HK-2 (cell line): ENCODE measurements around the gene GSG1L.
"Not testable (repeated sequence)": the region's sequence is repeated elsewhere in the genome, so short reads cannot be mapped to it uniquely, and the experiment has no call there.

ENCODE experiments used
- DNase-seq: peaks from one replicate; pipeline ENCODE4 v3.0.0-alpha.2; 2018; ENCODE audit not compliant: unreplicated experiment

The GSG1L gene

GRCh38 chr16:27980919-27981700, 82.4 kb downstream of the GSG1L start:
- no peak for DNase-seq

GRCh38 chr16:27980076-27980775, 83.3 kb downstream of the GSG1L start:
- DNase-seq: no peak

- DNase-seq: not testable (repeated sequence)
These were observed 83.8 kb downstream of the GSG1L start for GRCh38 chr16:27979668-27980067.

DNA sequence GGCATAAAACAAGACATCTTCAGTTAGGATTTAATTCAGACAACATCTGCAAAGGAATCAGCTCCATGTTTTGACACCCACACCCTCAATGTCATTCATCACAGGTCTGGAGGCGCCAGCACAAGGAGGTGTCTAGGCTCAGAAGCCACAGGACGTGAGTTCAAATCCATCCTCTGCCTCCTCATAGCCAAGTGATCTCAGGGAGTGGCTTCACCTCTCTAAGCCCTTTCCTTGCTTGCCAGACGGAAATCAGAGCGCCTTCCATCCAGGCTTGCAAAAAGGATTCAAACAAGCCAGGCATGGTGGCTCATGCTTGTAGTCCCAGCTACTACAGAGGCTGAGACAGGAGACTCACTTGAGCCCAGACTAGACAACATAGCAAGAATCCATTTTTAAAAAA, 84.6 kb downstream of the GSG1L start:
- DNase-seq: no peak

- no peak for DNase-seq
These were observed 85.5 kb downstream of the GSG1L start for GRCh38 chr16:27977966-27978365.

DNA sequence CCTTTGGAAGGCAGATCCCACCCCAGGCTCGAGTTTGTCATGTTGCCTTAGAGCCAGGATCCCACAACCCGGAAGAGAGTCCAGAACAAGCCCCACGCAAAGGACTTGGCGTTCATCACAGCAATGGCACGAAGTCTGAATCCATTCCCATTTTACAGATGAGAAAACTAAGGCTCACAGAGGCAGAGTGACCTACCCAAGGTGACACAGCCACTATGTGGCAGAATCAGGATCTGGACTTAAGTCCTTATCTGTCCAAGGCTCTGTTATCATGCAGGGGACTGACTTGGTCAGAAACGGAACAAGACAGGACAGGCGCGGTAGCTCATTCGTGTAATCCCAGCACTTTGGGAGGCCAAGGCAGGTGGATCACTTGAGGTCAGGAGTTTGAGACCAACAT, 86.5 kb downstream of the GSG1L start:
- DNase-seq: no peak

DNA sequence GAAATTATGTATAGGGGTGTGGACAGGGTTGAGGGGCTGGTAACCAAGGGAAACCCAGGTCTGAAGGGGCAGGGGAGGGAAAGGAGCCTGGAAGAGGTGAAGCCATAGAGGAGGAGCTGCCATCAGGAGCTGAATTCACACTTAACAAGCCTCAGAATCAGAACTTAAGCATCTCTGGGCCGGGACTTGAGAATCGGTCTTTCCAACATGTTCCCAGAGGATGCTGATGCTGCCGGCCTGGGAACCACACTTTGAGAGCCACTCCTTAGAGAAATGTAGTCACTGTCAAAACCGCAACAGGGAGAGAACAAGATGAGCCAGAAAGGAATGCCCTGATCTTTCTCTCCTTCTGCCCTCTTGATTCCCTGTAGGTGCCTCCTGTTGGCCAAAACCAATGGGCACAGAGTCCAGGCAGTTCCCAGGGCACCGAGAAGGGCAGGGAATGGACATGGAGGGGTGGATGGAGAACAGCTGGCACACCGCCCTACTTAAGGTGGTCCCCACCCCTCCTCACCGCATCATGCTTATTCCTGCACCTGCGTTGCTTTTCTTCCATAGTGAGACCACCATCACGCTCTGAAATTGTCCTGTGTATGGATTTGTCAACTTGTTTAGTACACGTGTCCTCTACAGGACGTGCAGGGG, 88.5 kb downstream of the GSG1L start:
- no peak for DNase-seq

GRCh38 chr16:27973678-27974077, 89.8 kb downstream of the GSG1L start:
- DNase-seq: no peak

GRCh38 chr16:27972500-27972899, 91.0 kb downstream of the GSG1L start:
- peak; percentile 19 for DNase-seq

DNA sequence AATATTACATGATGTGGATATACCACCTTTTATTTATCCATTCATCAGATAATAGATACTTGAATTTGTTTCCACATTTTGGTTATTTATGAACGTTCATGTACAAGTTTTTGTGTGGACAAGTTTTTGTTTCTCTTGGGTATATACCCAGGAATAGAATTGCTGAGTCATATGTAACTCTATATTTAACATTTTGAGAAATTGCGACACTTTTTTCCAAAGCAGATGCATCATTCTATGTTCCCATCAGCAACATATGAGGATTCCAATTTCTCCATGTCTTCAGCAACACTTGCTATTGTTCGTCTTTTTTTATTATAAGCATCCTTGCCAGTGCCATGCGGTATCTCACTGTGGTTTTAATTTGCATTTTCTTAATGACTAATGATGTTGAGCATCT, 93.9 kb downstream of the GSG1L start:
- no peak for DNase-seq

- no peak for DNase-seq
These were observed 96.3 kb downstream of the GSG1L start for GRCh38 chr16:27967169-27967568.

GRCh38 chr16:27966756-27967155, 96.8 kb downstream of the GSG1L start:
- no peak for DNase-seq

DNA sequence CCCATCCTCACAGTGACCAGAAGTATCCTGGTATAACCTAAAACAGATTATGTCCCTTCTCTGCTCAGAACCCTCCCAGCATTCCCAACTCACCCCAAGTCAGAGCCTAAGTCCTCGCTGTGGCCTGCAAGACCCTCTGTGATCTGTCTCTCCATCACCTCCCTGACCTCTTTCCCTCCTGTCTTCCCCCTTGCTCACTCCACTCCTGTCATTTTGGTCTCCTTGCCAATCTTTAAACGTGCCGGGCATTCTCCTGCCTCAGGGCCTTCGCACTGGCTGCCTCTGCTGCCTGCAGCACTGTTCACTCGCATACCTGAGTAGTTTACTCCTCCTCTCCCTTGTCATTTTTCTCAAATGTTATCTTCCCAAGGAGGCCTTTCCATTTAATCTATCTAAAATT, 97.7 kb downstream of the GSG1L start:
- no peak for DNase-seq

DNA sequence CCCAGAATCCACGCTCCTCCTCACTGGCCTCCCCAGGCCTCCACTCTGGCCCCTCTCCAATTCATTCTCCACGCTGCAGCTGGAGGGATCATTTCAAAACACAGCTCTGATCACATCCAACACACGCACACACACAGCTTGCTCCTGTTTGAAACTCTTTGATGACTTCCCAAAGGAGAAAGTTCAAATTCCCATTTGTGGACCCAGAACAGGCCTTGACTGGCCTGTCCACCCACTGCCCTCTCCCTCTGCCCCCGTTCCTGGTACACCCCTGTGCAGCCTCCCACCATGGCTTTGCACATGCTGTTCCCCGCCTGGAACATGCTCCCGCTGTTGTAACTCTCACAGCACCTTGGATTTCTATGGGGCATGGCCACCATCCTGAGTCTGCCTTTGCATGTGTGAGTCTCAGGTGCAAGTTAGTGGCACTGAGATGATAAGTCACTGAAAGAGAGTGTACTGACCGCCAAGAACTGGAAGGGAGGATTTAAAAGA, 100.0 kb downstream of the GSG1L start:
- no peak for DNase-seq

DNA sequence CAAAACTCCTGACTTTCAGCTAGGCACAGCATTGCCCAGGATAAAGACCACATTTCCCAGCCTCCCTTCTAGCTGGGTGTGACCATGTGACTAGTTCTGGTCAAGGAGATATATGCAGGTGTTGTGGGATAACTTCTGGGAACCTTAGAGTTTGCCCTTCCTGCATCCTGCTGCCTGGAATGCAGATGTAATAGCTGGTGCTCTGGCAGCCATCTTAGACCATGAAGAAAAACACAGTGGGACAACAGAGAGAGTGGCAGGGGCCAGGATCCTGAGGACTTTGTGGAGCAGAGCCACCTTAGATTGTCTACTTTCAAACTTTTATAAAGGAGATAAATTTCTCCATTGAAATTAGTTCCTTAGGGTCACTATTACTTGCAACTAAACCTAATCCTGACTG, 101.3 kb downstream of the GSG1L start:
- no peak for DNase-seq

- DNase-seq: no peak
These were observed 102.3 kb downstream of the GSG1L start for GRCh38 chr16:27961296-27961620.

GRCh38 chr16:27960619-27961295, 102.8 kb downstream of the GSG1L start:
- DNase-seq: no peak

GRCh38 chr16:27959914-27960313, 103.6 kb downstream of the GSG1L start:
- DNase-seq: no peak

- DNase-seq: no peak
These were observed 109.3 kb downstream of the GSG1L start for GRCh38 chr16:27954191-27954590.

DNA sequence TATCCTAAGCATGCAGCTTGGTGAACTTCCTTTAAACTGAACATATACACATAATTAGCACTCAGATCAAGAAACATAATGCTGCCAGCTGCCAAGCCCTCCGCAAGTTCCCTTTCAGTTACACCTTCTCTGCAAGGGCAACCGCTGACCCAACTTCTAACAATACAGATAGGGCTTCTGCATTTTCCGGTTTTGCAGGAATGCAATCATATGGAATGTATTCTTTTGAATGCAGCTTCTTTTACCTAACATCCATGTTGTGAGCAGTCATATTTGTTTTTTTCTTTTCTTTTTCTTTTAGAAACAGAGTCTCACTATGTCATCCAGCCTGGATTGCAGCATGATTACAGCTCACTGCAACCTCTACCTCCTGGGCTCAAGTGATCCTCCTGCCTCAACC, 110.7 kb downstream of the GSG1L start:
- DNase-seq: no peak

- DNase-seq: no peak
These were observed 111.9 kb downstream of the GSG1L start for GRCh38 chr16:27951489-27952120.
